GM10847 (cell line): ENCODE data around the gene ATF6.

ENCODE experiments used
- POLR2A ChIP-seq: IDR thresholded peaks from 2 replicates; pipeline ENCODE4 v1.6.1; 2011; ENCODE audit not compliant: insufficient read length; ENCODE audit errors: extremely low read depth

Gene ATF6

DNA sequence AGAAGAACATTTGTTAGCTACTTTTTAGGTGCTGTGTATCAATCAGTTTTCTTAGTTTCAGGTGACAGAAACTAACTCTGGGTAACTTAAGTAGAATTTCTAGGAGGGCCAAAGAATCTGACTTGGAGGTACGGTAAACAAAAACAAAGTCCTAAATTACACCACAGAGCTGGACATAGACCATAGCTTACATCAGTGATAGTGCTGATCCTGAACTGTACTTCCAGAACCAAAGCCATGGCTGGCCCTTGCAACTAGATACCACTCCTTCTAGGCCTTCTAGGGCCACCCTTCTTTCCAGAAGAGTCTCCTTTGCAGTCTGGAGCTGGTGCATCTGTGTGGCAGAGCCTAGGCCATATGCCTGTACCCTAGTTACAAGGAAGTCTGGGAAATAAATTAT is 163.0 kb downstream of the ATF6 start:
- no peak for TF ChIP-seq POLR2A

DNA sequence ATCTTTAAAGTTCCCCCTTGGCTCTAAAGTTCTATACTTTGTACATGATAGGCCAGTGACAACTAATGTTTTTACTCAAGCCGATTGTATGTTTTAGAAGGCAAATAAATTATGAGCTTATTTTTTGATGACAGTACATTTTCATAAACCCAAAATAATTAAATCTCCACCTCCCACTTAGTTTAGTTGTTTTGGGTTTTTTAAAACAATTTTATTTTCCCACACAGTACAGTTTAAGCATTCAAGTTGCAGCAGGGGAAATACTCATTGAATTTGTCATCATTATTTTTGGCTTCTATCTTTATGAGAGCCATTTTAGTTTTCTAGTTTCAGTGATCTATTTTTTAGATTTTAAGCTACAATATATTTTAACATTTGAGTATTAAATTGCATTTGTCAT is 163.9 kb downstream of the ATF6 start:
- no peak for TF ChIP-seq POLR2A

DNA sequence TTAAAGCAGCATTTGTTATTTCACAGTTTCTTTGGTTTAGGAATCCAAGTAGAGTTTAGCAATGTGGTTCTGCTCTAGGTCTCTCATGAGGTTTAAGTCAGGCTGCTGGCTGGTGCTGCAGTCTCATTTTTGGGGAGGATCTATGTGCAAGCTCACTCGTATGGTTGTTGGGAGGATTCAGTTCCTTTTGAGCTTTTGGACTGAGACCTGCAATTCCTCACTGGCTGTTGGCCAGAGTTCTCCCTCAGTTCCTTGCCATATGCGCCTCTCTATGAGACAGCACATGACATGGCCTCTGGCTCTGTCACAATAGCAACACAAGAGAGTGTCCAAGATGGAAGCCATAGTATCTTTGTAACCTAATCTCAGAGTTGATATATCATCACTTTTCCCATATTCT is 166.5 kb downstream of the ATF6 start:
- no peak for TF ChIP-seq POLR2A

DNA sequence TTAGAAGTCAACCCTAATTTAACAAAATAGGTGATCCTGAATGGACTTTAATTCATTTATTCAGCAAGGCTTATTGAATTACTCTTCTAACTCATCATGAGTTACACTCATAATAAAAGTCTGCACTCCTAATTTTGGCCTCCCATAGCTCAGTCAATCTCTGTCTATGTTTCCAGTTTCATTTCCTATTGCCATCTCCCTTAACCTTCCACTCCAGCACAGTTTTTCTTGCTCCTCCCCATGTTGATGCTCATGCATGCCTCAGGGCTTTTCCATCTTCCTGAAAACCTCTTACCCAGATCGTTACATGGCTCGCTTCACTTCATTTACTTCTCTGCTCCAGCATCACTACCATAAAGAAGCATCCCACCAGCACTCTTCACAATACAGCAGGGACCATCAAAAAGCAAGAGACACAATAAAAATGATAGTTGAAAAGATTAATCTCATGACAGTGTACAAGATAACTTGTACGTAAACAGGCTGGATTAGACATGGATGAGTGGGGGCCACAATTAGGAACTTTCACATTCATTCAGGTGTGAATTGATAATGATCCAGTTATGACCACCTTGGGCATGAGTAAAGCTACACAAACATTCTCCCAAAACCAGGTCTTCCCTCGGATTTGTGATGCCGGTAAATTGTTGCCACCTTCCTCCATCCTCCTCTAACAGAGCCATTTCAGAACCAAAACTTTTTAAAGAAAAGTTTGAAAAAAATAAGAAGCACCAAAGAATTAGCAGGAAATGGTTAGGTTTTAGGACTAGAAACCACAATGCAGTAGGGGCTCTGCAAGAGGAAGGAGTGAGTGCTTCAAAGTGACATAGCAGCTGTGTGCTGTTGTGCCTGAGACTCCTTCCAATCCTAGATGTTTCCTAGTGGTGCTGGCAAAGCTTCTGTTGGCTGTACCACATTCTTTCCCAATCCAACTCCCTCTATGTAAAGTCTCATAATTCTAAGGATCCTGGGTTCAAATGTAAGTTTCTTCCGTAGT is 167.8 kb downstream of the ATF6 start:
- TF ChIP-seq POLR2A, result no peak

DNA sequence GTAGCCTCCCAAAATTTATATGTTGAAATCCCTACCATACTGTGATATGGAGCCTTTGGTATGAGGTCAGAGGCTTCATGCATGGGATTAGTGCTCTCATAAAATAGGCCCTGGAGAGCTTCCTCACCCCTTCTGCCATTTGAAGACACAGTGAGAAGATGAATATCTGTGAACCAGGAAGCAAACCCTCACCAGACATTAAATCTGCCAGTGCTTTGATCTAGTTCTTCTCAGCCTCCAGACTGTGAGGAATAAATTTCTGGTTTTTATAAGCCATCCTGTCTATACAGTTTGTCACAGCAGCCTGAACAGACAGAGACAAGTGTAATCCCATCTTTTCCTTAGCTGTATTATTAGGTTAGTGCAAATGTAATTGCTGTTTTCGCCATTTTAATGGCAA is 169.1 kb downstream of the ATF6 start:
- no peak for TF ChIP-seq POLR2A

DNA sequence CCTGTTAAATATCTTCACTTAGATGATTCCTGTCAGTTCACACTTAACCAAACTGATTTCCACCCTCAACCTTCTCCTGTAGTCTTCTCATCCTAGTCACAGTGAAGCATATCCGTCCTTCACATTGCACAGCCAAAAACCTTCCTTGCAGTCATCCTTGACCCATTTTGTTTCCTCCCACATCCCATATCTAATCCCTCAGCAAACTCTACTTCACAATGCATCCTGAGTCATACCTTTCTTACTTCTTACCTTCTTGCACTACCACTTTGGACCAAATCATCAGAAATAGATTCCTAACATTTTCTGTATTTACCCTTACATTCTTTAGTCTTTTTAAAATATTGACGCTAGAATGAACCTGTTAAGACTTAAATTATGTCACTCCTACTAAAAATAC is 170.7 kb downstream of the ATF6 start:
- TF ChIP-seq POLR2A, result no peak

DNA sequence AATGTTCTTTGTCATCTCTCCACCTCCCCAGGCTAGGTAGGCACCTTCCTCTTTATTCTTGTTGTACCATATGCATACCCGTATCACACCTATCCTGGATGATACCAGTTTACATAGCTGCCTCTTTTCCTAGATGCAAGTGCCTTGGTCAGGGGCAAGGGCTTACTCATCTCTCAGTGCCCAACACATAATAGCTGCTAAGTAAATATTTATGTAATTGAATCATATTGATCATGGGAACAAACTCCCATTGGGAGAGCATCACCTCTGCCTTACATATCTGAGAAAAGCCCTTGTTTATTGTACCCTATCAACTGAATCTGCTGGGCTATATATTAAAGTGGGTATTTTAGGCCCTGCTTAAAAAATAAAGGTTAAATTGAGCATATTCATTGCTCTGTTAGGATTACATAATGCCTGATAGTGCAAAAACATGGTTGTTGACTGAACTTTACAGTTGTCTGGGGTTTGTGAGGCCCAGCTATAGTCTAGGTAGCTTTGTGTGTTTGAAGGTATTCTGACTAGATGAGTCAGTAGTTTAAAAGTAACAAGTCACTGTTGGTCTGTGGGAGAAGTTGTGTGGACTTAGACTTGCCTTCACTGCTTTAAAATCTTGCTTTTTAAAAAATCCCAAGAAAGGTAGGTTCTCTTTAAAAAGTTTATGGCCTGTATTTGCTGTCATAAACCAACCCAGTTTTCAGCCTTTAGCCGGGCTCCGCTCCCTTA is 174.9 kb downstream of the ATF6 start:
- no peak for TF ChIP-seq POLR2A

DNA sequence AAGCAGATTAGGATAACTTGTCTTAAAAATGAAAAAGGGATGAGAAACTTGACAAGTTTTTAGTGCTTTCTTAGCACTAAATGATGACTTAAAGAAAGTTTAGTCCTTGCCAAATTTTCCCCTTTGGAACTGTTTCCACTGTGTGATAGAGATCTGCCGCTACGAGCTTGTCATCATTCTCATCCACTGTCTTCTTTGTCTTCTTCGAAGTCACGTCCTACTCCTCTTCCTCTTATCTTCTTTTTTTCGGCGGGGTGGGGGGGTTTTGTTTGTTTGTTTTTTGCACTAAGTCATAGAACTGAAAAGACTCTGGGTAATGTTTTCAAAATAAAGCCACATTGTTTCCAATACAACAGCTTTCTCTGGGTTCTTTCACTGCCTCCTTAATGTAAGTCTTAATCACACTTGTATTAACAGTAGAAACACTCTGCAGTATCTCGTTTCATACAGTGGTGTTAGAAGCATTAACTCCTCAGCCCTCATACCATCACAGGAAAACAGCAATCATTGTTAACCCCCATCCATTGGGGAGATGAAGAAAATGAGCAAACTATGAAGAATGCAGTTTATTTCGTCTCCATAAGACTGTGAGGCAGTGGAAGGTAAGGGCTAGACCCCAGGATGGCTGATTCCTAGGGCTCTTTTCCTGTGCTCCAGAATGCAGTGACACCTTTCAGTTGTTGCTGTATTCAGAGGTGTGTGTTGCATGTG is 175.8 kb downstream of the ATF6 start:
- TF ChIP-seq POLR2A, result no peak

DNA sequence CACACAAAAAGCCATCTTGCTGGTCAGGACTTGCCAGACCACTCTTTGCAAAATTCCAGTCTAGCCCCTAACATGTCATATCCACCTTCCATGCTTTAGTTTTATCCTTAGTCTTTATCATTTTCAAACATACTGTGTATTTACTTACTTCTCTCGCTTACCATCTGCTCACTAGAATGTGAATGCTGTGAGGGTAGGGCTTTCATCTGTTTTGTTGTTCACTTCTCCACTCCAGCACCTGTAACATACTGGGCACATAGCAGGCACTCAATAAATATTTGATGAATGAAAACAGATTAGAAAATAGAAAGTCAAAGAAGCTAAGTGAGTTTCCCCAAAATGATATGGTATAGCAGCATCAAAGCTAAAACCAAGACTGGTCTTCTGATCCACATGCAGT is 177.6 kb downstream of the ATF6 start:
- TF ChIP-seq POLR2A, result no peak

DNA sequence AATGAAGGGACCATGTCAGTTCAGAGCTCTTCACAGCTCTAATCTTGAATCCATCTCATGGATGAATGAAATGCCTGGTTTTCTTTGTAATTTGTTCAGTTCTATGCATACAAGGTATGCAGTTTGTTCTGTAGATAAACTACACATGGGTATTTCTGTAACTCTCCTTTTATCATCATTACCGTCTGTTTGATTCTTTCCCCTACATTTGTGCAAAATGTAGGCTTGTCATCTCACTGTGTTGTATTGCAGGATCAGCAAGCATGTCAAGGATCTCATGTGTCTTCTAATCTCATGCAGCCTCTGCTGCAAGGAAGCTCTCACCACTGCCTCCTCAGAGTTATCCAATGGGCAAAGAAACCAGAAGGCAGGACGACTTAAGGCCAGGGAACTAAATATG is 178.3 kb downstream of the ATF6 start:
- TF ChIP-seq POLR2A, result no peak

DNA sequence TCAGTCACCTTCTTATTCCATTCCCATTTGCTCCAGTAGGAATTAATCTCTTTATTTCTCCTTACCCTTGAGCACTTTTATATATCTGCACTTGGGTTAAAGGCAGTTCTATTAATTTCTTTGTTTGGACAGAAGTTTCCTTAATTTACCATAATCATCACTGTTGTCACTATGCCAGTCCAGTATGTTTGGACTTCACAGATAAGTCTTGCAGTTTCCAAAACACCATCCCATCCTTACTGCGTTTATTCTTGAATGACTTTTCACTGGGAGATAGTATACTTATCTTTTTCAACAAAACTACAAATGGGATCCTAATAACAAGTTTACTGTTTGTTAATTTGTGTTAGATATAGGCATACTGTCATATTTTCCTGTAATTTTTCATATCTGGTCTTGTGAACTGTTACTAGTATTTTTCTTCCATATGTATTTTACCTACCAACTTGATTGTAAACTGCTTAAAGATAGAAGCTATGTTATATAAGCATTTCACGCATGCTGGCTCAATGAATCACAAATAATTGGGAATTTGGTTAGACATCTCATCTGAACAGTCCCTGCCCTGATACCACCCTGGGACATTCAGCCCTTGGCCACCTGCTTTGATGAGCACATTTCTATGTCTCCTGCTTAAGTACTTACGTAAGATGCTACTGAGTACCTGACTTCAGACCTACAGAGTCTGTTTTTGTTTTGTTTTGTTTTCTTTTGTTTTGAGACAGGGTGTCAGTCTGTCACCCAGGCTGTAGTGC is 179.4 kb downstream of the ATF6 start:
- no peak for TF ChIP-seq POLR2A

DNA sequence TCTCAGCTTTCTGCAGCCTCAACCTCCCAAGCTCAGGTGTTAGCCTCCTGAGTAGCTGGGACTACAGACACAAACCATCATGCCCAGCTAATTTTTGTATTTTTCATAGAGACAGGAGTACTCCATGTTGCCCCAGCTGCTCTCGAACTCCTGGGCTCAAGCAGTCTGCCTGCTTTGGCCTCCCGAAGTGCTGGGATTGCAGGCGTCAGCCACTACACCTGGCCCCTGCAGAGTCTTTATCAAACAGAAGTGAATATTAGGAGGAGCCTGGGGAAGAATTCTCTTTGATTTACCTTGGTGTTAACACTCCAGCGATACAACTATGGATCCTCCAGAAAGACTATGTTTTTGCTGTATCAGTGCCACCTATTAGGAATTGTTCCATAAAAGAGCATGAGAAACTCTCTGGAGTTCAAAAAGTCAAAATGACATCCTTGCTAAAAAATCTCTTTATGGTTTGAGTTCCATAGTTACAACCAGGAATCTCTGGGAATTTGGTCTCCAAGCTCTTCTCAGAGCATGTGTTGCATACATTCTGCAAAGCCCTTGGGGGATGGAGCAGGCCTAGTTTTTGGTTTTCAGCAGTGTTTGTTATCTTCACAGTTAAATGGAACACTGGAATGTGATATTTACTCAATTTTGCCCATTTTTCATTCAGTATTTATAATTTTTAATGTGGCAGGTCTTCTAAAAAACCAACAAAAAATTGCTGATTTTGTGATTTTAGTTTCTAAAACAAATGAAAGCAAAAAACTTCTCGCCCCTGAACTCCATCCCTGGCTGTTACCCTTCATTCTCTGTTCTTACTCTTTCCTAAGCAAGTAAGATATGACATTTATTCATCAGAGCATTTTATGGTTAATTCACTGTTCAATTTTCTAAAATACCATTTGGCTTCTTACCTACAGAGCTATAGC is 180.2 kb downstream of the ATF6 start:
- TF ChIP-seq POLR2A, result no peak

DNA sequence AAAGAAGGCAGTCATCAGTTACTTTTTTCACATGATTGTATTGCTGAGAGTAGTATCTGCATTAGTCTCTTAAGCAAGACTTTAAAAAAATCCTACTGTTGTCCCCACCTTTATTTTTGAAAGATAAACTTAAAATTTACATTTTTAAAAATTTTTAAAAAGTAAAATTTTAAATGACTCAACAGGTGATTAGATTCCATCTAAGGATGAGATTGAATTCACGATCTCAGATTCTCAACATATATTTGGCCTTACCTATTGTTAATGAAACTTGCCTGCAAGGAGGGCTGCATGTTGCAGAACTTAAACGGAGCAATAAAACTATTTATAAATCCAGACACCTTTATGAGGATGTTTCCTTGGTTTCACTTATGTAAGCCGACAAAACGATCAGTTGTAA is 182.3 kb downstream of the ATF6 start:
- no peak for TF ChIP-seq POLR2A

DNA sequence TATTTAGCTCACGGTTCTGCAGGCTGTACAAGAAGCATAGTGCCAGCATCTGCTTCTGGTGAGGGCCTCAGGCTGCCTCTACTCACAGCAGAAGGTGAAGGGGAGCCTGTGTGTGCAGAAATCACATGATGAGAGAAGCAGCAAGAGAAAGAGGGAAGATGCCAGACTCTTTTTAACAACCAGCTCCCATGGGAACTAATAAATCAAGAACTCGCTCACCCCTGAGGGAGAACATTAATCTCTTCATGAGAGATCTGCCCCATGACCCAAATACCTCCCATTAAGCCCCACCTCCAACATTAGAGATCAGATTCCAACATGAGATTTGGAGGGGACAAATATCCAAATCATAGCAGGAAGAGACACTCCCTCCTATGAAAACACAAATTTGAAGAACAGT is 183.4 kb downstream of the ATF6 start:
- TF ChIP-seq POLR2A, result no peak

DNA sequence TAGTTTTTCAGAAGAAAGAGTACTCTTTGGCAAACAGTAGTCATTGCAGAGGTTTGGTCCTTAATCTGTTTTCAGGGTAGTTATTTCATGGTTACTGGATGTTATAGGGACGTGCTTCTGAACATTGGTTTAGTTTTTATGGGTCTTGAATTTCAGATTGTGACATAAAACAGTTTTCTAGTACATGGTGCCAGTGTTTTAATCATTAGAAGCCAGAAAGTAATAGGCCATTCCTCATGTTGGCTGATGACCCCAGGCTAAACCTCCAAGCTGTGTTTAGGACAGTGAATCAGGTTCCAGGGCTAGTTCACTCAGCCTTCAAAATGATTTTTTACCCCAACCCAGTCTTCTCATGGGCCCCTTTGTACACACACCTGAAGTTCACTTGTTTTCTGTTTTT is 184.3 kb downstream of the ATF6 start:
- TF ChIP-seq POLR2A, result no peak

DNA sequence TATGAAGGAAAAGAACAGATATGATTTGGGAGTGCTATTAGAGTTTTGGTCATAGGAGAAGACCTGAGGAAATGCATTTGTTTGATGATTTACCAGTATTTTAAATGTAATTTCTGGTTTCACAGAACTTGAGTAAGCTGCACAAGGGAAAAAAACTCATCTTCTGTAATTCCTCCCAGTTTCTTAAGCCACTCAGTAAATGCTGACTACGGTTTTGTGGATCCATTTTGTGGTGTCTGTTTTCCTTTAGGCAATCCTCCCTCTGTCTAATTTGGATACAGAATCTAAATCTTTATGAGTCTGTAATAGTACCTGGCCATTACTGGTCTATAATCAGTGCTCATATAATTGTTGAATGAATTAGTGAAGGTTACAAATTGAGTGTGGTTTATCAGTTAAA is 185.5 kb downstream of the ATF6 start:
- no peak for TF ChIP-seq POLR2A
